Endothelial cell of umbilical vein (primary cell): ENCODE data around the gene TSPAN5.

Source experiments
- TF ChIP-seq, protein P1 (sequence below), 2 donors: IDR thresholded peaks; 1 replicate in 1 of 2; 2 replicates in 1 of 2; pipeline ENCODE4 v1.5.1; 2011; ENCODE audit warnings: low read length in 2 of 2, mild to moderate bottlenecking in 2 of 2, moderate library complexity in 2 of 2, control low read depth in 1 of 2, inconsistent platforms in 1 of 2, low read depth in 1 of 2; ENCODE audit not compliant: insufficient read depth in 1 of 2; ENCODE audit errors: extremely low read depth in 1 of 2
- TF ChIP-seq, protein P2 (sequence below): IDR thresholded peaks from 2 replicates; pipeline ENCODE4 v1.6.1; 2011; ENCODE audit not compliant: insufficient read depth, insufficient read length

GRCh38 chr4:98630737-98631454 lies 27.5 kb downstream of the TSPAN5 start:
- TF ChIP-seq, protein P1, sequence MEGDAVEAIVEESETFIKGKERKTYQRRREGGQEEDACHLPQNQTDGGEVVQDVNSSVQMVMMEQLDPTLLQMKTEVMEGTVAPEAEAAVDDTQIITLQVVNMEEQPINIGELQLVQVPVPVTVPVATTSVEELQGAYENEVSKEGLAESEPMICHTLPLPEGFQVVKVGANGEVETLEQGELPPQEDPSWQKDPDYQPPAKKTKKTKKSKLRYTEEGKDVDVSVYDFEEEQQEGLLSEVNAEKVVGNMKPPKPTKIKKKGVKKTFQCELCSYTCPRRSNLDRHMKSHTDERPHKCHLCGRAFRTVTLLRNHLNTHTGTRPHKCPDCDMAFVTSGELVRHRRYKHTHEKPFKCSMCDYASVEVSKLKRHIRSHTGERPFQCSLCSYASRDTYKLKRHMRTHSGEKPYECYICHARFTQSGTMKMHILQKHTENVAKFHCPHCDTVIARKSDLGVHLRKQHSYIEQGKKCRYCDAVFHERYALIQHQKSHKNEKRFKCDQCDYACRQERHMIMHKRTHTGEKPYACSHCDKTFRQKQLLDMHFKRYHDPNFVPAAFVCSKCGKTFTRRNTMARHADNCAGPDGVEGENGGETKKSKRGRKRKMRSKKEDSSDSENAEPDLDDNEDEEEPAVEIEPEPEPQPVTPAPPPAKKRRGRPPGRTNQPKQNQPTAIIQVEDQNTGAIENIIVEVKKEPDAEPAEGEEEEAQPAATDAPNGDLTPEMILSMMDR (IDR thresholded peaks at IDR 0.05; ENCODE audit: extremely low read depth in 1 of 2, insufficient read depth in 1 of 2, low read depth in 1 of 2, low read length in 2 of 2): no peak
- TF ChIP-seq, protein P2, sequence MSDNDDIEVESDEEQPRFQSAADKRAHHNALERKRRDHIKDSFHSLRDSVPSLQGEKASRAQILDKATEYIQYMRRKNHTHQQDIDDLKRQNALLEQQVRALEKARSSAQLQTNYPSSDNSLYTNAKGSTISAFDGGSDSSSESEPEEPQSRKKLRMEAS: no peak
